Left ventricle myocardium superior (tissue), 1 donor: ENCODE data around the gene C1QL2. TPM values are rescaled to one million over a fixed set of nuclear protein-coding genes. Genes with fewer than 3 reads are reported as not detected.
A peak's percentile ranks its signal among the peaks of the same experiment; 100 is the strongest.

Experiments
- ATAC-seq: fragments of 200-7000 bp; cut with Tn5 transposase; one replicate; pipeline ENCODE4 v1.9.1; 2020; ENCODE audit warnings: mild to moderate bottlenecking, moderate library complexity
- DNase-seq: peaks from one replicate; pipeline ENCODE4 v3.0.0-alpha.2; 2020
- intact Hi-C: fragments of 100-400 bp; cut with micrococcal nuclease; formaldehyde crosslinking; loops from one replicate; pipeline ENCODE4 v1.11.0; 2022
- total RNA-seq: library from RNA; stranded (reverse); fragmentation: NEBNext Ultra II Directional; extraction: Animal tissue kit (Norgen Biotek cat#: 25700); gene quantifications from one replicate; pipeline ENCODE4 v1.2.1, GENCODE V29; 2021
- donor health status: DM: no; HTN: yes; CAD: no; lungs with severe emphysema.

The C1QL2 gene
- total RNA-seq, 1 donor from 2014 or later = not detected

- DNase-seq (no peak), ATAC-seq (no peak)
- intact Hi-C loops = no loop called here
These were observed 22.8 kb upstream of the C1QL2 start for GRCh38 chr2:119181391-119181790.

DNA sequence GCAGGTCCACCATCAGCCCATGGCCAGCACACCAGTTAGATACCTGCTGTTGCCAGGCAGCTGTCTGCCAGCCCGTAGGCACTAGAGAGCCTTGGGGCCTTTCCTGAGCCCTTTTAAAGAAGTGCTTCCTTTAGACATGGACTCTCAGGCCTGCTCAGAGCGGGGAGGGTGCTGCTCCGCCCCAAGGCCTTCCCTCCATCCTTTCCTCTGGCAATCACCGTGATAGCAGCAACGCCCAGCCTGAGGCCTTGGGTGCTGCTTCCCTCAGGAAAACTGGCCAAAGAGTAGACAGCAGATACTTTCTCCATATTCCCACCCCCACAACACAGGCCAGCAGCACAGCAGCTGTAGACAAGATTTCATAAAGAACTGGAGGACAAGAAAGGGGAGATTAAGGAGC, 22.3 kb upstream of the C1QL2 start:
- ATAC-seq = no peak
- intact Hi-C loops = no loop called here

GRCh38 chr2:119179991-119180390, 21.4 kb upstream of the C1QL2 start:
- ATAC-seq (no peak), DNase-seq (no peak)
- intact Hi-C loops = no loop called here

More for the DNA sequence above, 22.3 kb upstream of the C1QL2 start:
- no peak for DNase-seq

GRCh38 chr2:119179202-119179601, 20.7 kb upstream of the C1QL2 start:
- ATAC-seq (peak; percentile 74), DNase-seq (peak; percentile 46)
- intact Hi-C loops = no loop called here

DNA sequence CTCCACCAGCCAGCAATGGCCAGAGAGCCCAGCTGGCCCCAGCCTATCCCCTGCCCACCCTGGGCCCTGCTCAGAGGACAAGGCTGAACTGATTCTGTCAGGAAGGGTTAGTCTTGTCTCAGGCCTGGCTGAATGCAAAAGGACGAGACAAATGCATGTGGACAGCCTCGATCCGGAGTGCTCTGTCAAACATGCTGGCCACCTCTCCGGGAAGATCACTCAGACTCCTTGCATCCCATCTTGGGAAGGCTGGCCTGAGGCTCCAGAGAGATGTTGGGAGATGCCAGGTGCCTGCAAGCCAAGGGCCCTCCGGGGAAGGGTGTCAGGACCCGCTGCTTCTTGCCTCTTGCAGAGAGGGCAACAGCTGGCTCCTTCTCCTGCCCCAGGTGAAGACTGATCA, 20.2 kb upstream of the C1QL2 start:
- ATAC-seq (no peak), DNase-seq (no peak)
- intact Hi-C loops = no loop called here

DNA sequence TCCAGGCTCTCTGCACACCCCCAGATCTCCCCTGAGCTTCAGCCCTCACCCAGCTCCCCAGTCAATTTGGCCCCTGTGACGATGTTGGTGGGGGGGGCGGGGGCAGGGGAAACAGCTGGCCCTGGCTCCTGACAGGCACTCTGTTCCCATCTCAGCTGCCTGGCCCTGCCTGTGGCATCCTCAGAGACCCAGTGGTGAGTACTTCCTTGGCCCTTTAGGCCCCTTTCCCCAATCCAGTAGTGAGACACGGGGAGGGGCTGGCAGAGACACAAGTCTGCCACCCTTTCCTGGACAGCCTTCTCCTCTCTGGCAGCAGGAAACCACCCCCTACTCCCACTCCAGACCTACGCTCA, 19.3 kb upstream of the C1QL2 start:
- DNase-seq (no peak), ATAC-seq (no peak)
- intact Hi-C loops = no loop called here

GRCh38 chr2:119177171-119177837, 18.8 kb upstream of the C1QL2 start:
- DNase-seq (no peak), ATAC-seq (no peak)
- intact Hi-C loops = no loop called here

GRCh38 chr2:119175517-119175916, 17.0 kb upstream of the C1QL2 start:
- ATAC-seq (no peak), DNase-seq (no peak)
- intact Hi-C loops = no loop called here

- no peak for DNase-seq
- intact Hi-C loops = no loop called here
- no peak for ATAC-seq
These were observed 16.4 kb upstream of the C1QL2 start for GRCh38 chr2:119174993-119175347.

DNA sequence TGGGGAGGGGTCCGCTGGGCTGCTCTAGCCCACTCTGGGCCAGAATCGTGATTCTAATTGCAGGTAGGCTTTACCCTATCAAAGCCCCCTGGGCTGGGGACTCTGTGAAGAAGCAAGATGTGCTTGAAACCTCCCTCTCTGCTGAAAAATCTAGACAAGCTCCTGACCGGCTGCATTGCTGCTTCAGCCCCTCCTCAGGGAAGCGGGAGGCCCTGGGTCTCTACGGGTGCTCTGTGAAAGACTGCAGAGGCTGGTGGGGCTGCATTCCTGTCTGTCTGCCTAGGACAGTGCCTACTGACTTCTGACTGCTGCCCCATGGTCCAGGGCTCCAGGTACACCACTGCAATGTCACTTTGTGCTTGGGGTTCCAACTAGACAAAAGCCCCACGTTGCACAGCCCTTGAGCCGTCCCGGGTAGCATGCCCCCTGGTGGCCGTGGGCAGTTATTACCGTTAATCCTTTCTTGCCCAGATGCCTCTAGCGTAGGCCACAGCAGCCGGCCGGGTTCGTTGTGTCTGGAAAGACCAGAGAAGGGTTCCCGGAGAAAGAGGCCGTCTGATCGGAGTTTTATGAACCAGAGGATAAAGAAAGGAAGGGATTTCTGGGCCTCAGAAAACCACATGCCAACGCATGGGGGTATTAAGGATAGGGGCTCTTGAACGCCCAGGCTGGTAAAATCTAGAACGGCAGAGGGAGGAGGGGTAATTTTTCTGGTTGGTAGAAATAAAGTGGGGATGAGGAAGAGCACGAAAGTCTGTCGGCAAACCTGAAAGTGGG, 15.9 kb upstream of the C1QL2 start:
- DNase-seq (peak; percentile 54), ATAC-seq (peak; percentile 48)
- intact Hi-C loops = no loop called here

GRCh38 chr2:119173556-119174060, 15.1 kb upstream of the C1QL2 start:
- DNase-seq = no peak
- no peak for ATAC-seq
- intact Hi-C loops = no loop called here

GRCh38 chr2:119170504-119170903, 12.0 kb upstream of the C1QL2 start:
- DNase-seq (no peak), ATAC-seq (no peak)
- intact Hi-C loops = no loop called here

GRCh38 chr2:119169717-119170116, 11.2 kb upstream of the C1QL2 start:
- intact Hi-C loops = no loop called here
- ATAC-seq (no peak), DNase-seq (no peak)

DNA sequence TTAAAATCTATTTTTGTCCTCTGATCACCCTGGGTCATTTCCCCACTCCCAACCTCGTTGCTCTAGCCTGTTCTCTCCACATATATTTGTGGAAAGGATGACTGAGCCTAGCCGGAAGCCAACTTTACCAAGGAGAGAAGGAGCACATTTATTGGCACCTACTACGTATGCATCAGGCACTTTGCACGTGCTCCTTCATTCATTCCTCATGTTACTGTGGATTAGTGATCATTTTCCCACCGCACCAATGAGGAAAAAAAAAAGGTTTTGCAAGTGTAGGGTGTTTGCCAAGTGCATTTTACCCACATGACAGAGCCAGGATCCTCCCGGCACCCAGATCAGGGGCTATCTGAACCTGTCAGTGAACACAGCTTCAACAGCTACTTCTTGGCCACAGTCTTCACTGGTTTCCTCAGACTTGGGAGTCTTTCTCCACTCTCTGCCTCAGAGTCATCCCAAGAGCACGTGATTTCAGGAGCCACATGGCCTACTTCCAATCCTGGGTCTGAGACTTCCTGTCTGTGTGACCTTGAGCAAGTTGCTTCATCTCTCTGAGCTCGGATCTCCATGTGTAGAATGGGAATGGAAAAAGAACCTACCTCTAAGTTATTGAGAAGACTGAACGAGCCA, 1.9 kb upstream of the C1QL2 start:
- ATAC-seq (no peak), DNase-seq (no peak)
- intact Hi-C loops = no loop called here

DNA sequence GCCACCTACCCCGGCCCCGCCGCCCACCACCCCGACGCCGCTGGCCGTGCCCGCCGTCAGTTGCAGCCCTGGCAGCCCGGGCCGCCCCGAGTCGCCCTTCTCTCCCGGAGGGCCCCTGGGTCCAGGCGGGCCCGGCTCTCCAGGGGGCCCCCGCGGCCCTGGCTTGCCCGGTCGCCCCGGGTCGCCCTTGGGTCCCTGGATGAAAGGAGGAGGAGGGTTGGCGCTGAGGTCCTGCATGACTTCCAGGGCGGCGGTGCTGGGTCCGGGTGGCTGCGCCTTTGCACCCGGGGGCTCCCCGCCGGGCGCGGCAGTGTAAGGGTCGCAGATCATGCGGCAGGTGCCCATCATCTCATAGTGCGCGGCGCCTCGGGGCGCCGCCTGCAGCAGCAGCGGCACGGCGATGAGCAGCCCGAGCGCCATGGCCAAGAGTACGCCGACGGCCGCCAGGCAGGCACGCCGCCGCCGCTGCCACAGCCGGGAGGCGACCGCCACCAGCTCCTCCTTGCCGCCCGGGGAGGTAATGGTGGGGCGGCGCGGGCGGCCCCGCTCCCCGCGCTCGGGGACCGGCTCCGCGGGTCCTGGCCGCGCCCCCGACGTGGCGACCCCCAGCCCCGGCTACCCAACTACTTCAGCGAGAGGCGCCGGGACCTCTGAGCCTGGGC, 570 bp downstream of the C1QL2 start:
- ATAC-seq (no peak), DNase-seq (no peak)
- intact Hi-C loops = no loop called here

DNA sequence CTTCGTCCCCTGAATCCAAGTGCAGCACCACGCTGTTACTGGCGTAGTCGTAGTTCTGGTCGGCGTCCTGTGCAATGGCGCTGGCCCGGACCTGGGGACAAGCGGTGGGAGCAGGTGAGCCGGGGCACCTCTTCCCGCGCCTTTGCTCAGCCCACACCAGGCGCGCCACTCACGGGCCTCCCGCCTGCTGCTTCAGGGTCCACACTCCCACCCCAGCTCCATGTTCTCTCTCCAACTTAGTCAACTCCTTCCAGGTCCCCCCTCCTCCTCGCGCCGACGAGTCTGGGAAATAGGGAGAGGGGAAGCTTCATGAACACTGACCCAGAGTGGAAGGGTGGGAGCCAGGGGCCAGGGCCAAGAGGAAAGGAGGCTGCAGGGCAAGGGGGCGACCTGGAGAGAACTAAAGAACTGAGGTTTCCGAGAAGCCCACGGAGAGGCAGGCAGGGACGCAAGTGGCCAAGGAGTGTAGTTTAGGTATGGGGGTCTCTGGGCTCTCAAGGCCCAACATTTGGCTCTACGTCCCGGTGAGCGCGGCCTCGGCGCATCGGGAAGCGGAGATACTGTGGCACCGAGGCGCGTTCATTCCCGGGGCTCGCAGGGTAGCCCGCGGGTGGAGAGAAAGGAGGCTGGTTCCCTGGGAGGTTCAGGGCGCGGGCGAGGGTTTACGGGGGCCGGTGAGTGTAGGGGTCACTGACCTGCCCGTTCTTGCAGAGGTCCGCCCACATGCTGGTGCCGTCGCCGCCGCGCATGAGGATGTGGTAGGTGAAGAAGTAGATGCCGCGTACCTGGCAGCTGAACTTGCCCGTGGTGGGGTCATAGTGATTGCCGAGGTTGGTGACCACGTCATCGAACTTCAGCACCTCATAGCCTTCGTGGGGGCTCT, 1.4 kb downstream of the C1QL2 start:
- no peak for DNase-seq
- ATAC-seq = no peak
- intact Hi-C loops = no loop called here

DNA sequence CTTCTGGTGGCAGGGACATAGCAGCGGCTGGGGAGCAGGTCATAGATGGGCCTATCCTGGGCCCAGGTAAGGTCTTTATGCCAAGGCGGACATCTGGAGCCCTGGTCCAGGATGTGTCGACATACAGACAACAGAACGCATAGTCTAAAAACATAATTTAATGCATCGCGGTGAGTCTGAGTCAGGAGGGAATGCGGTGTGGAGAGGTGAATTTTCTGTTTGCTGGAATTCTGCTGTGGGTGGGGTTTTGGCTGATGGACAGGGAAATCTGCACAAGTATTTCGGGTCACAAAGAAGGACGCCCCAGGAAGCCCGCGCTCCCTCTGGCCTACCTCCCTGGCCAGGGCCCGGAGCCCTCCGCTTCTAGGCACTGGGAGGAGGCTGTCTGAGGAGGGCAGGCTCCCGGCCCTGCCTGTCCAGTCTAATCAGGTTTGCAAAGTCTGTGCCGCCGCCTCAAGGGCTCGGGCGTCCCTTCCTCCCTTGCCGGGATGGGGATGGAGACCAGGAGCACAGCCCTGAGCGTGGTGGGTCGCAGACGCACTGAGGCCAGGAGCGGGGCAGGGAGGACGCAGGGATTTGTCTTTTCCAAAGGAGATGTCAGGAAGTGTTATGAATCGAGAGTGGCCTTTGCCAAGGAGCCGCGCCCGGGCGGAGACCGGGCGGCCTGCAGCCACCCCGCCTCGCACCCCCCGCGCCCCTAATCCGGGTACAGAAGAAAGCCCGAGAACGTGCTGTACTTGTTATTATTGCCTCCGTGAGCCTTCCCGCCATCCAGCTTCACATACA, 2.3 kb downstream of the C1QL2 start:
- ATAC-seq (no peak), DNase-seq (no peak)
- intact Hi-C loops = no loop called here

- intact Hi-C loops = no loop called here
- ATAC-seq (no peak), DNase-seq (no peak)
These were observed 2.9 kb downstream of the C1QL2 start for GRCh38 chr2:119155633-119156032.
